HG03060 (cell line): Measurements from ENCODE around the gene TMEM18.

Source experiments
- ATAC-seq: cut with Tn5 transposase; IDR thresholded peaks from one replicate; pipeline ENCODE4 v1.9.1; 2021; ENCODE audit warnings: low read depth, moderate number of reproducible peaks; ENCODE audit not compliant: unreplicated experiment

The TMEM18 gene

DNA sequence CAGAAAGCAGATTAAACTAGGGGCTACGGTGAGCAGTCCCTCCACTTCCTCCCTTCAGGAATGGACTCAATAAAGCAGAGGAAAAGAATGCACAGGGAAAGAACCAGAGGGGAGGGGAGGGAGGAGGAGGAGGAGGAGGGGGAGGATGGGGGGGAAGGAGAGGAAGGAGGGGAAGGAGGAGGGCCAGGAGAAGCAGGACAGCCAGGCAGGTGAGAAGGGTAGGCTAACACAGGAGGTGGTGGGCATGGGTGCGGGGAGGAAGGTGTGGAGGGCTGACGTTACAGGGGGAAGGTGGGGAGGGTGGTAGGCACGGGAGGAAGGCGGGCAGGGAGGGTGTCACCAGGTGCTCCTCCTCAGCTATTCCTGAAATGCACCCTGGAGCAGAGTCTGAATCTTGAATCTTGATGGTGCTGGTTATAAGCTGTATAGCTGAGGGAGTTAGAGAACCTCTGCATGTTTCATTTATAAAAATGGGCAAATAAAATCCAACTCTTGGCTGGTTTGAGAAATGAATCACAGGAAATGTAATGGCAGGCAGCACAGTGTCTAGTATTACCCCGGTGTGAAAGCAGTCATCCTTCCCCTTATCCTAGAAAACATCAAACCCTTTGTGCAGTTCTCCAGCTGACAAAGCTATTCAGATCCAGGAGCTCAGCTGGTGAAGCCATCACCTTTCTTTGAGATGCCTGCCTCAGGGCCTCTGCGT is 3.4 kb downstream of the TMEM18 start:
- ATAC-seq = no peak

DNA sequence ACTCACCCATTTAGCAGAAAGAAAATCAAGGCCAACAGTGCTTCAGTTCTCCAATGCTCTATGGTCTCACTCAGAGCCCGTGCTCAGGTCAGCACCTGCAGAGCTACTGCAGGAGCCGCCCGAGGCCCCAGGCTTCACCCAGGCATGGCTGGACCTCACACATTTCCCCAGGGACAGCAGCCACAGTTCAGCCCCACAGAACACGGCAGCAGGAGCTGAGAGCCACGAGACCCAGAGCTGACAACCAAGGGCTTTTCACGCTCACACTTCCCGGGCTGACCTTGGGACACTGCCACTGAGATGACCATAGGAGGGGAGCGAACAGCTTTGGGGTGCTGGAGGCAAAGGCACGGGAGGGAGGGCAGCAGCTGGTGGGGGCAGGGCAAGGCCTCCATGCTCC is 4.2 kb downstream of the TMEM18 start:
- no peak for ATAC-seq

DNA sequence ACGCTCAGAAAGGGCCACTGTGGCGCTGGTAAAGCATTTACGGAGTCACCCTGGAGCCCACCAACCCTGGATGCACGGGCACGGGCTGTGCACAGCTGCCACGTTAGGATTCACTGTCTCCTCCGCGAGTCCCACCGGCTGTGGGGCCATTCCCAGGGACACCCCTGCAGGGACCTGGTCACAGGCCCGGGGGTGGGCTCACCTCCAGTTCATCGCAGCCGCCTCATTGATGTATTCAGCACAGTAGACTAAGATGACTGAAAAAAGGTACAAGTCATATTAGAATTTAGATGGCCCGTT is 4.7 kb downstream of the TMEM18 start:
- no peak for ATAC-seq

DNA sequence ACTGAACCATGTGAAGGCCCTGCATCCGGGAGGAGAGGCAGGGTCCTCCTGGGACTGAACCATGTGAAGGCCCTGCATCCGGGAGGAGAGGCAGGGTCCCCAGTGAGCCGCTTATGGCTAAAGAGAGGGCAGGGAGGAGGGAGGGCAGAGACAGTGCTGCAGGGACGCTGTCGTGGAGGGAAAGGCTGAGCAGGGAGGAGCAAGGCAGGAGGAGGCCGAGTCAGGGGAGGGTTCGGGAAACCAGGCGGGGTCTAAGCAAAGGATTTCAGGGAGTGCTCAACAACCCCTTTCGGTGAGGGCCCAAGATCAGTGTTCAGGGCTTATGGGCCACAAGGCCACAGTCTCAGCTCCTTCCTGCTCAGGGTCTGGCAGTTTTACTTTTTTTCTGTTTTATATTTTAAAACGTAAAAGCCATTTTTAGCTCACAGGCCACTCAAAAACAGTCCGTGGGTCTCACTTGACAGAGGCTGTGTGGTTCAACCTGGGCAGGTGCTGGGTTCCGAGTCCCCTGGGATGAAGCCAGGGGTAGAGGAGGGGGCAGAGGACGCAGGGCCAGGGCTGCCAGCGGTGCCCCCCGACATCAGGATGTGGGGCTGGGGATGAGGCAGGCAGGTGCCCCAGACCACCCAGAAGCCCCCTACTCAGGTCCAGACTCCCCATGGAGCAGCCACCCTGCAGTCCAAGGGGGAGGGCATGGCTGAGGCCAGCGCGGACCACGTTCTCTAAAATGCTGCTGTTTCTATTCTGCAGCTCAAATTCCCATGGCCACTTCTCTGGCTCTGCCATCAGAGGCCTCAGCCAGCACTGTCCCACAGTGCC is 5.2 kb downstream of the TMEM18 start:
- no peak for ATAC-seq

DNA sequence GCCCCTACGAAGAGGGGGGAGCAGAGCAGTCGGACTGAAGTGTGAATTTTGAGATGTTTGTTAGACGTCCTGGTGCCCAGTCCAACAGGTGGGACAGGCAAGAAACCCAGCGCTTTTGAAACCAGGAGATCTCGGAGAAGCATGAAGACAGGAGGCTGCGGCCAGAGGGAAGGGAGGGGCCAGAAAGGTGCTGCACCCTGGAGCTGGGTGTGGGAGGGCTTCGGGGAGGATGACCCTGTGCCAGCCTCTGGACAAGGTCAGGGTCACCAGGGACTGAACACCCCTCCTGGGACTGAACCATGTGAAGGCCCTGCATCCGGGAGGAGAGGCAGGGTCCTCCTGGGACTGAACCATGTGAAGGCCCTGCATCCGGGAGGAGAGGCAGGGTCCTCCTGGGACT is 6.1 kb downstream of the TMEM18 start:
- ATAC-seq = no peak

DNA sequence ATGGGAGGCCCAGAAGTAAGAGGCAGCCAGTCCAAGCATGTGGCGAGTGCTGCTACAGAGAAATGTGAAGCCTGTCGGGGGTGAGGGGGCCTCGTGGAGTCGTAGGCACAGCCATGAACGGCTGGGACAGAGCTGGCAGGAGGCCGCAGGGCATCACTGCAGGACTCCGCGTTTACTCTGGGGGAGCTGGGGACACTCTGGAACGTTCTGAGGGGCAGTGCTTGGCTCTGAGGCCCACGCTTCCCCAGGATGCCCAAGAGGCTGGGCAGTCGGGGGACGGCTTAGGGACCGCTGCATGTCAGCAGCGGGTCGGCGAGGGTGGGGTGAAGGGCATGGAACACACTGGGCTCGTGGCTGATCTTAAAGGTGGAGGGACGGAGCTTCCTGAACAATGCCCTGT is 6.6 kb downstream of the TMEM18 start:
- no peak for ATAC-seq

DNA sequence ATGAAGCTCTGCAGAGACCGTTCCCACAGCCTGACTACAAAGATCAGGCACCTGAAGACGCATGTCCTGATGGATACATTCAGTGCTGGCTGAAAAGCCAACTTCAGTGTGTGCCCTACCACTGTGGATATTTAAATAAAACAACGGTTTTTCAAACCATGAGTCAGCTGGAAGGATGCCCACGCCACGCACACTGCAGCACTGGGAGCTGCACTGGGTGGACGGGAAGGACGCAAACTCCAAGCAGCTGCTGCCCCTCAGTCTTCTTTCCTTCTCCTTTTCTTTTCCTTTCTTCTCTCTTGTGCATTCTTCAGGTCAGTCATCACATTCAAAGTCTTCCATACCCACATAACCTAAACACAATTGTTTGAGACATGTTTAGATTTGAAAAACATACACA is 7.9 kb downstream of the TMEM18 start:
- no peak for ATAC-seq

DNA sequence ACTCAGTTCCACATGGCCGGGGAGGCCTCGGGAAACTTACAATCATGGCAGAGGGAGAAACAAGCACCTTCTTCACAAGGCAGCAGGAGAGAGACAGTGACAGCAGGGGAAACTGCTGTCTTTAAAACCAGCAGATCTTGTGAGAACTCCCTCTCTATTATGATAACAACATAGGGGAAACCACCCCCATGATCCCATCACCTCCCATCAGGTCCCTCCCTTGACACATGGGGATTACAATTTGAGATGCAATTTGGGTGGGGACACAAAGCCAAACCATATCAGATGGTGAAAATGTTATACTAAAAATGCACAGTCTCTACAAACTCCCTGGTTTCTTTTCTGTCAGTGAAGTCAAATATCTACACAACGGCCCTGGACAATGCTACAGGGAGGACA is 9.2 kb downstream of the TMEM18 start:
- no peak for ATAC-seq

DNA sequence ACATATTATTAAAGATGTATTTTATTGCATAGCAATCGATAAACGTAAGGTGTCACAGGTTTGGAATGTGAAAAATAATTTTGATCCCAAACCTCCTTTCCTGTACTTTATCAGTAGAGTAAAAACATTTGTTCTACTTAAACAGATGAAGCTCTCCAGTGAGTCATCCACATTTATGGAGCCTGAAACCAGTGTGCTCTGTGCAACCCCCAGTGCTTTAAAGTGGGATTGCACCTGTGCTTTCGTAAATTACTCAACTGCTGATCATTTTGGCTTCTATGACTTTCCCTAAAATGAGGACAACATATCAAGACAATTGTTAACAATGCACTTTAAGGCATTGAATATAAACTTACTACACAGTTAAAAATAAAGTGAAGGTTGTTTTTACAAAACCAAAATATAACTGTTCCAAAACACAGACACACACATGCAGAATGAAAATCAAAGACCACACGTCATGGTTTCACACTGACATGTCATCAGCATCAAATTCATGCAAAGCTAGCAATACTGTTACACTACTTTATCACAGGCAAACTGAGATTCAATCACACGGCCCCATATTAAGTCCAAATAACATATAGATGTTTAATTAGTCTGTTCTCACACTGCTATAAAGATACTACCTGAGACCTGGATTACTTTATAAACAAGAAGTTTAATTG is 9.7 kb downstream of the TMEM18 start:
- ATAC-seq = no peak

DNA sequence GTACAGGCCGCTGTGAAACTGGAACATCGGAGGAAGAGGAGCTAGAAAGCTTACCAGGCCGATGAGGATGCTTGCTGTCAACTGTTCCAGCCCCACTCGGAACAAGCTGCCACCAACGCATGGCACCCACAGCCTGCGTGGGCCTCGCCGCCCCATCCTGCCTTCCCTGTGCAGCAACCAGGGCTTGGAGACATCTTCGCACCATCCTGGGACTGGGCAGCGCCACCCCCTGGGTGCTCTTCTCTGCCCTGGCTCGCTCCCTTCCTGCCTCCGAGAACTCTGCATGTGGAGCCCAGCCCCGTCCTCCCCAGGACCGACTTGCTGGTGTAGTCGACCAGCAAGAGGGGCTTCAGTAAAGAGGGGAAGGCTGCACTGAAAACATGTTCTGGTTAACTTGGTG is 10.8 kb downstream of the TMEM18 start:
- ATAC-seq = no peak

DNA sequence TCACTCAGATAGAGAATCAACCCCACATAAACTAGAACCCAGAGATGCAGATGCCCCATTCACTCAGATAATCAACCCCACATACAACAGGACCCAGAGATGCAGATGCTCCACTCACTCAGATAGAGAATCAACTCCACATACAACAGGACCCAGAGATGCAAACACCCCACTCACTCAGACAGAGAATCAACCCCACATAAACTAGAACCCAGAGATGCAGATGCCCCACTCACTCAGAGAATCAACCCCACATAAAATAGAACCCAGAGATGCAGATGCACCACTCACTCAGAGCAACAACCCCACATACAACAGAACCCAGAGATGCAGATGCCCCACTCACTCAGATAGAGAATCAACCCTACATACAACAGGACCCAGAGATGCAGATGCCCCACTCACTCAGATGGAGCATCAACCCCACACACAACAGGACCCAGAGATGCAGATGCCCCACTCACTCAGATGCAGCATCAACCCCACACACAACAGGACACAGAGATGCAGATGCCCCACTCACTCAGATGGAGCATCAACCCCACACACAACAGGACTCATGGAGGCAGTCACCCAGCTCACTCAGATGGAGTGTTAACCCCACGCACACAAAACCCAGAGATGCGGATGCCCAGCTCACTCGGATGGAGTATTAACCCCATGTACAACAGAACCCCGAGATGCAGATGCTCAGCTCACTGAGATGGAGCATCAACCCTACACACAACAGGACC is 11.7 kb downstream of the TMEM18 start:
- no peak for ATAC-seq

DNA sequence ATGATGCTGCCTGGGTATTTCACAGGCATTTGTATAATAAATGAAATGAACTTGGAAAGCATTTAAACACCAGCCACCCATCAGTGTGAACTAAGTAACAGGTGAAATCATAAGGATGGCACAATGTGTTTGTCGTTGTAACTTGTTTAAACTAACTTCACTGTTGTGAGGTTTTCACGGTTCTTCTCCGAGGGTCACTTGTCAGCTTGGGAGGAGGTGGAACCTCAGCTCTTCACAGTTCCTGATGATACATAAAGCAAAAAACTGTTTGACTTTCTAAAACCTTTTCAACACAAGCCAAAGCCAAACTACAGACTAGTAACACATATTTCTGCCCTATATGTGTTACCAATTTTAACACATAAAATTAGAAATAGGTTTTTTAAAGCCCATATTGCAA is 13.1 kb downstream of the TMEM18 start:
- no peak for ATAC-seq

DNA sequence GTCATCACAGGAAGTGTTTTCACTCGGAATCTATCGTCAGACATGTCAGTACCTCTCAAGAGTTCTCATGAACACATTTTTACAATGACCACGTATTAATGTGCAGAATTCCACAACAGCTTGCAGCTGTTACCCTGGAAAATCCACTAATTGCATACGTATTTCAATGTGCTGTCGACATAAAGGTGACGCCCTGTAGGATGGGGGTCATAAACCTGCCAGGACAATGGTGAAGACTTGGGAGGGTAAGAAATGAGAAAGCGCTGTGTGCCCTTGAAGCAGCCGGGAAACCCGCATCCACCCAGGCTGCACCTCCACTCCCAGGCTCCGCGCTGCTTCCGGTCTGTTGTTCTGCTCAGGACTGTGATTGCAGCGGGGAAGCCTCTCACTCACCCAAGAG is 14.0 kb downstream of the TMEM18 start:
- no peak for ATAC-seq

DNA sequence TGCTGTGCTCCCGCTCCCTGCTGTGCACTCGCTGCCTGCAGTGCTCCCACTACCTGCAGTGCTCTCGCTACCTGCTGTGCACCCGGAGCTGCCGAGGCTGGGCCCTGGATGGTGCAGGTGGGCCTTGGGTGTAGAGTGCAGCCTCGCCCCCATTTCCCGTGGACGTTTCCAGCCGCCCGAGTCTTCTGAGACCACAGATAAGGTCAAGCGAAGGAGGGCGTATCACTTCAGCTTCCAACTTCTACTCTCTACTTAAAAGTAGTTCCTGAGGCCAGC is 15.9 kb downstream of the TMEM18 start:
- ATAC-seq = no peak

DNA sequence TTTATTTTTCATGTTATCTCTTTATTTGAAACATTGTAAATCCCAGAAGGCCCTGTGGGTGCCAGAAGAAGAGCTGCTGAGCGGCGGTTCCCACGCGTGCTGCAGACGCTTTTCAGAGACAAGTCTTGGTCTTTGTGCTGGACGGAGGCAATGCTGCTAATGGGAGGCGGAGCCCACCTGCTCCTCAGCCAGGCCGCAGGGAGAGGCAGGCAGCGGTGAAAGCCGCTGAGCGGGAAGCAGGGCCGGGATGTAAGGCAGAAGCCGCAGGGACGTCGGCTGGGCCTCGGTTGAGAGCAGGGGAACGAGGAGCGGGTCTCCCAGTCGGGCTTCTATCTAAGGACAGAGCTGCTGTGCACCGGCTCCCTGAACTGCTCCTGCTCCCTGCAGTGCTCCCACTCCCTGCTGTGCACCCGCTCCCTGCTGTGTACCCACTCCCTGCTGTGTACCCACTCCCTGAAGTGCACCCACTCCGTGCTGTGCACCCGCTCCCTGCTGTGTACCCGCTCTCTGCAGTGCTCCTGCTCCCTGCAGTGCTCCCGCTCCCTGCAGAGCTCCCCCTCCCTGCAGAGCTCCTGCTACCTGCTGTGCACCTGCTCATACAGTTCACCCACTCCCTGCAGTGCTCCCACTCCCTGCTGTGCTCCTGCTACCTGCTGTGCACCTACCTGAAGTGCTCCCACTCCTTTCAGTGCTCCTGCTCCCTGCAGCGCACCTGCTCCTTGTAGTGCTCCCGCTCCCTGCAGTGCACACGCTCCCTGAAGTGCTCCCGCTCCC is 16.4 kb downstream of the TMEM18 start:
- no peak for ATAC-seq

DNA sequence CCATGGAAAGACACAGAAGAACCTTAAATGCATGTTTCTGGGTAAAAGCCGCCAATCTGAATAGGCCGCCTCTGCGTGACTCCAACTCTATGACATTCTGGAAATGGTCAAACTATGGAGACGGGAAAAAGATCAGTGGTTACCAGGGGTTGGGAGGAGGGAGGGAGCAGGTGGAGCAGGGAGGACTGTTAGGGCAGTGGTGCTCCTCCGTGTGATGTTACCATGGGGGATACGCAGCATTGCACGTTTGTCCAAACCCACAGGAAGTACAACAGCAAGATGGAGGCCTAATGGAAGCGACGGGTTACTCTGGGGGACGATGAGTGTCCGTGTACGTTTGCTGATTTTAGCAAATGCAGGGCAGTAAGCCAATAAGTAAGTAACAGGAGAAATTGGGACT is 17.2 kb downstream of the TMEM18 start:
- ATAC-seq = no peak

DNA sequence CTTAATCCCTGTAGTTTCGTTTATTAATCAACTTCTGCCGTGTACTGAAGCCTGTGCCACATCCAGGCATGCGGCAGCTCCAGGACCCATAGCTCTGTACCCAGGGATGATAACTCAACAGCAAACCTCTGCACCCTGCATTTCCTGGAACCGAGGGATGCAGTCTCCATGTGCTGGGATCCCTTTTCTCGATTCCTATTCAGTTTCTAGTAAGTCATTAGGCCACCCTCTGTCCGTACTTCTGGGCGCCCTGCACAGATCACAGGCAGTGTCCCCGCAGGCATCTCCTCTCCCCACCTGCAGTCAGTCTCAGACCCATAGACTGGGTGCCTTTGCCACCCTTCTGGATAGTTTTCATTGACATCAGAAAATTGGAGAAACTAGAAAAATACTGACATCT is 18.8 kb downstream of the TMEM18 start:
- ATAC-seq = no peak

DNA sequence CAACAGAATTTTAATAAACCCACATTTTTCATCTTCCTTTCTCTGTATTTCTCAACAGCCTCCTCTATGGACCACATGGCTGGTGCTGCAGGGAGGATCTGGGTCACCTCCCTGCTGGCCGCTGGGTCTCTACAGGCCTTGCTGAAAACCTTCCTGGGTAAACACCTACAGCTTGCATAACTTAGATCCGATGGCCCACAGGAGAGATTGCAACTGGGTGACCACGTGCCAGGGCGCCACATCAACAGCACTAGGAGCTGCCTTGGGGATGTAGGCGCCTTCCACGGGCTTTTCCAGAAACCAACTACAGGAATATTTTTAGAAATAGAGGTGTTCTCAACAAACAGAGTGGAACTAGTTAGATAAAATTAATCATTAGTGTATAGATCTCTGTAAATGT is 19.4 kb downstream of the TMEM18 start:
- ATAC-seq = no peak

DNA sequence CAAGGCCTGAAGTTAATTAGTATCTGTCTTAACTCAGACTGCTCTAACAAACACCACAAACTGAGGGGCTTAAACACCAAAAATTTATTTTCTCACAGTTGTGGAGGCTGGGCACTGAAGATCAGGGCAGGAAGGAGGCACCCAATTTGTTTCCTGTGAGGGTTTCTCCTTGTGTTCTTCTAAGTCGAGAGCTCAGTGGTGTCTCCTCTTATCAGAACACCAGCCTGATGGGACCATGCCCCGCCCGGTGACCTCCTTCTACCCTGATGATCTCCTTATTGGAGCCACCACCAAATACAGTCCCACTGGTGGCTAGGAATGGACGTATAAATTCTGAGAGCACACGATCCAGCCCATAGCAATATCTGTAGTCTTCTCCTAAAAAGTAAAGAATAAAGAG is 20.5 kb downstream of the TMEM18 start:
- no peak for ATAC-seq

DNA sequence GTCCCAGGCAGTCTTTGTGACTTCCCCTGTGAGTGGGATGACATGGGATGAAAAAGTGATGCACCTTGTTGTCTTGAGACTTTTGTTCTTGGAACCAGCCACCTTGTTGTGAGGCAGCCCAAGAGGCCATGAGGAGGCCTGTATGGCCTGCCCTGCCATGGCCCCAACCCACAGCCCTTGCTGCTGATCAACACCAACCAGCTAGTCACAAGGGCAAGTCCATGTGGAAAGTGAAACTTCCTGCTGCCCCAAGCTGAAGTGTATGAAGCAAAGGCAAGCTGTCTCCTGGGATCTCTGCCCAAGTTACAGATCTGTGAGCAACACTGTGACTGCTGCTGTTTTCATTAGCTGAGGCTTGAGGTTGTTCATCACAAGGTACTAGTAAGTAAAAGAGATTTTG is 21.6 kb downstream of the TMEM18 start:
- ATAC-seq = no peak

DNA sequence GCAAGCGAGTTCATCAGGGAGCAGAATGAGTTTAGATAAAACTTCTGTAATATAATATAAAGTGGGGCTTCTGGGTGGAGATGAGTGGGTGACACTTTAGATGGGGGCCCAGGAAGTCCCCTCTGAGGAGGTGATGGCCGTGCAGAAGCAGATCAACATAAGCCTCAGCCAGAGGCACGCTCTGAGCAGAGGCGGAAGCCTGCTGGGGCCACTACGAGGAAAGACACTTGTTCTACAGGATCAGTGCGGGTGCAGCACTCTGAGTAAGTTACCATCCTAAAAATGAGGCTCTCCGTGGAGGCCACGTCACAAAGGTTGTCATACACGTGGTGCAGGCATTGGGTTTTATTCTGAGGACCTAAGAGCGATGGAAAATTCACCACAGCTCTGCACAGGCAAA is 22.3 kb downstream of the TMEM18 start:
- no peak for ATAC-seq
